Pancreas (tissue), 10 donors: ENCODE measurements around the gene ADCY4. TPM values are rescaled to one million over a fixed set of nuclear protein-coding genes. Genes with fewer than 3 reads are reported as not detected.

ENCODE experiments used
- ATAC-seq, 4 donors: fragments of 200-7000 bp; cut with Tn5 transposase; one replicate each; pipeline versions ENCODE4 v1.8.0 to v1.9.1; 2020; ENCODE audit warnings: mild to moderate bottlenecking in 4 of 4, moderate library complexity in 4 of 4
- DNase-seq, 6 donors: peaks; one replicate each; pipeline ENCODE4 v3.0.0-alpha.2; 2020
- FAIRE-seq: peaks from 2 replicates; lab custom pipeline; 2012; peaks lifted over from hg19 to GRCh38; lab: Jason Lieb, UNC
- H3K27ac ChIP-seq, 4 donors: fragments of 200-600 bp; sonication (generic); 1 replicate in 3 of 4; 2 replicates in 1 of 4; pipeline versions ENCODE4 v1.5.0 to v1.8.0; 2020
- H3K27me3 ChIP-seq, 4 donors: fragments of 200-600 bp; one replicate each; pipeline ENCODE4 v1.8.0; 2021
- H3K36me3 ChIP-seq, 3 donors: fragments of 200-600 bp; sonication (generic) in 1 of 3; one replicate each; pipeline versions ENCODE4 v1.5.0 to v1.8.0; 2020 to 2021
- H3K4me1 ChIP-seq, 3 donors: fragments of 200-600 bp; one replicate each; pipeline ENCODE4 v1.8.0; 2021
- H3K4me3 ChIP-seq, 4 donors: fragments of 200-600 bp; sonication (generic) in 2 of 4; one replicate each; pipeline versions ENCODE4 v1.5.0 to v1.8.0; 2020 to 2021
- H3K9me3 ChIP-seq, 4 donors: fragments of 200-600 bp; one replicate each; pipeline ENCODE4 v1.8.0; 2021
- CTCF ChIP-seq, 4 donors: fragments of 200-600 bp; sonication (generic) in 3 of 4; IDR thresholded peaks; one replicate each; pipeline versions ENCODE4 v1.5.0 to v1.8.0; 2021; ENCODE audit warnings: antibody characterized with exemption in 4 of 4
- WGBS, 2 donors: extraction: QIAGEN DNeasy Blood & Tissue Kit; methylation state at CpG; one replicate each; pipeline ENCODE4 v1.1.7; 2013; 5-methylcytosine and 5-hydroxymethylcytosine counted together
- intact Hi-C, 3 donors: fragments of 100-400 bp; cut with DNase I; formaldehyde crosslinking; loops; one replicate each; pipeline versions ENCODE4 v1.11.1 to v1.14.2; 2022
- polyA plus RNA-seq, 2 donors: library from polyadenylated mRNA; stranded (reverse); fragments of 200-250 nt; gene quantifications; one replicate each; pipeline ENCODE4 v1.2.3, GENCODE V29; 2013
- total RNA-seq, 6 donors: library from RNA; stranded (reverse); fragmentation: NEBNext Ultra II Directional in 4 of 6; extraction: Animal tissue kit (Norgen Biotek cat#: 25700) in 4 of 6; gene quantifications; one replicate each; pipeline versions ENCODE4 v1.2.1 to v1.2.4, GENCODE V29; 2021 to 2023
- donor health status: healthy with polysubstance abuse.
- donor health status: DM: no; HTN: no; CAD: no; lungs with moderate emphysema.
- donor health status: DM: no; HTN: no; CAD: no.
- donor health status: control.
- donor health status: control.
- donor health status: Bipolar disorder and iron deficiency.
- donor health status: DM: yes; HTN: yes; CAD: no.
- donor health status: DM: no; HTN: no; CAD: no.
- donor health status: DM: no; HTN: no; CAD: no.
- donor health status: DM: yes; HTN: yes; CAD: no.

The ADCY4 gene
- total and polyA plus RNA-seq, 8 donors: 3.2 to 59.3 (median 5.3) TPM

DNA sequence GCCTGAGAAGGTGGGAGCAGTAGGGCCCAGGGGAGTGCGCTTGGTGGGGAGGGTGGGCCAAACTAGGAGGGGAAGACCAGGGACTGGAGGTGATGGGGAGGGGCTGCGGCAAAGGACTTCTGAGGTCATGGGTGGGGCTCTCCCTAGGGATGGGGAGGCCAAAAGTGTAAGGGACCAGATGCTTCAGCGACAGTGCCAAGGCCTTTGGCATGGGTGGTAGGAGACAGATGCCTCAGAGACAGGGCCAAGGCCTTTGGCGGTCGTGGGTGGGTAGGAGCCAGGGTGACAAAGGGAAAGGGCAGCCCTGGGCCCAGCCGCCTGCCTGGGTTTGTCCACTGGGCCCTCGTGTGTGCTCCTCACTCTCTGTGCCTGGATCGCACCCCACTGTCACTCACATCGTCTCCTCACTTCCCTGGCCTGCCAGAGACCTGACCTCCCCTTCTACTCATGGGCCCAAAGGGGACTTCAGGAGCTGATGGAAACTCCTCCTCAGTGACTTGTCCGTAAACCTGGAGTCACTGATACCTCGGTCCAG, 50.3 kb downstream of the ADCY4 start:
- FAIRE-seq: no peak
- Histone ChIP-seq H3K9me3 (no peaks in the 10 kb centered on the region), H3K4me3 (no peak overlapping the region), H3K27ac (no peak overlapping the region), H3K4me1 (no peaks in the 10 kb centered on the region), H3K27me3 (no peaks in the 10 kb centered on the region), H3K36me3 (peaks cover 0 to 2% (median 0%) of the 10 kb centered on the region in 3 donors)
- intact Hi-C loops: loop anchor here in 1 of 3 donors (5.0 kb wide), 1 partner anchor 37 kb away; no protein-coding TSS in a partner anchor
- WGBS, 2 donors: 76 to 89% methylated on average over 9 to 11 of the region's 11 CpGs
- DNase-seq: peak in 1 of 6 donors; percentile 37
- no peak for TF ChIP-seq CTCF (IDR thresholded peaks at IDR 0.05)
- no peak for ATAC-seq

DNA sequence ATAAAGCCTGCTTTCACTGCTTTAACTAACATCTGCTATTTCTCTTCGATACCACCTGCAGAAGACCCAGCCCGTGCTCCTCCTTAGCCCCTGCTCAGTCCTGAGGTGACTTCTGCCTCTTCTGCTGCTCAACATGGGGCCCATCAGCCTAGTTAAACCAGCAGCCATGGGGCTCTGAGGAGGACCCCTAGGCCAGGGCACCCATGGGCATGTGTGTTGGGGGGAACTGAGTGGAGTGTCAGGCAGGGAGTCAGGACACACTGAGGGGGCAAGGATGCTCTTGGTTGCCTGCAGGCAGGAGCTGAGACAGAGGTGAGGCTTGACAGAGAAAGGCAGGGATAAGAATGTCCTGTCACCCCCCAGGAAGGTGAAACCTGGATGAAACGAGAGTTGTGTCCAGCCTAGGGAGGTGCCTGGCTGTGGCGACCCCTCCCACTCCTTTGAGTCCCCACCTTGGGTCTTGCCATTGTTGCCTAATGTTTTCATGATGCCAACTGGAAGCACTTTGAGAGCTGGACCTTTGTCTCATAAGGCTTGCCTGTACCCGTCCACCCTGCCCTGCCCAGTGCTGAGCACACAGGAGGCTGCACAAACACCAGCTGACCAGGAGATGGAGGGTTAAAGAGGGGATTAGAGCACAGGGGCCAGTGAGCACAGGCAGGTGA, 50.9 kb downstream of the ADCY4 start:
- DNase-seq (peak in 1 of 6 donors; percentile 27), ATAC-seq (no peak), FAIRE-seq (no peak)
- intact Hi-C loops: loop anchor here in 1 of 3 donors (5.0 kb wide), 1 partner anchor 37 kb away; no protein-coding TSS in a partner anchor
- no peak overlapping the region for H3K4me3 ChIP-seq
- H3K36me3 ChIP-seq: no peaks in the 10 kb centered on the region
- H3K27me3 ChIP-seq: no peaks in the 10 kb centered on the region
- no peak for TF ChIP-seq CTCF (IDR thresholded peaks at IDR 0.05)
- WGBS, 2 donors: 90 to 91% methylated on average over 5 of the region's 5 CpGs
- H3K9me3 ChIP-seq: no peaks in the 10 kb centered on the region
- no peak overlapping the region for H3K27ac ChIP-seq
- no peaks in the 10 kb centered on the region for H3K4me1 ChIP-seq

DNA sequence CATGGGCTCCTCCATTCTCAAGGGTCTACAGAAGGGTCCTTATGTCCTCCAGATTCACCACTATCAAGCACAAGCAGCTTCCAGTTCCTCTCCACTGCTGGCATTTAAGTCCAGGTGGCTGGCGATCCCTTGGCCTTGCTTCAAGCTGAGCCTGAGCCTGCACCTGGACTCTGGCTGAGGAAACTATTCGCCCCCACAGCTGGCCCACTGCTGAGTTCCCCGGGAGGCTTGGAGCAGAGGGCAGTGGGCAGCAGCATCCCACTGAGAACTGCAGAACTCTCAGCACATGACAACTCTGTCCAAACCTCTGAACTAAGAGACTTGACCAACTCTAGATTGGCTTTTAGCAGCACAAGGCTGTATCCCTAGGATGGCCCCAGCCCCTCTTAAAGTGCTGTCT, 52.1 kb downstream of the ADCY4 start:
- no peak for TF ChIP-seq CTCF (IDR thresholded peaks at IDR 0.05)
- ATAC-seq: no peak

GRCh38 chr14:24281636-24282035, 53.2 kb downstream of the ADCY4 start:
- FAIRE-seq (no peak), ATAC-seq (peak in 1 of 4 donors; percentile 31), DNase-seq (no peak)
- 91 to 99% methylated on average over 7 of the region's 7 CpGs for WGBS, 2 donors
- intact Hi-C loops: loop anchor here in 1 of 3 donors (5.0 kb wide), 1 partner anchor 34 kb away; no protein-coding TSS in a partner anchor
- H3K27me3 ChIP-seq: no peaks in the 10 kb centered on the region
- H3K4me1 ChIP-seq: no peaks in the 10 kb centered on the region
- H3K36me3 ChIP-seq: no peaks in the 10 kb centered on the region
- H3K9me3 ChIP-seq: no peaks in the 10 kb centered on the region
- TF ChIP-seq CTCF (IDR thresholded peaks at IDR 0.05): no peak
- H3K27ac ChIP-seq: no peak overlapping the region
- H3K4me3 ChIP-seq: no peak overlapping the region

More for the DNA sequence above, 52.1 kb downstream of the ADCY4 start:
- Histone ChIP-seq H3K27ac (no peak overlapping the region), H3K36me3 (no peaks in the 10 kb centered on the region), H3K4me1 (no peaks in the 10 kb centered on the region), H3K27me3 (no peaks in the 10 kb centered on the region), H3K4me3 (no peak overlapping the region), H3K9me3 (no peaks in the 10 kb centered on the region)
- DNase-seq (peak in 1 of 6 donors; percentile 12), FAIRE-seq (no peak)
- intact Hi-C loops: loop anchor here in 1 of 3 donors (5.0 kb wide), 1 partner anchor 35 kb away; no protein-coding TSS in a partner anchor
- 58 to 65% methylated on average over 3 of the region's 3 CpGs for WGBS, 2 donors
